Breast epithelium (tissue), 4 donors: ENCODE results near the gene TCF4. TPM values are rescaled to one million over a fixed set of nuclear protein-coding genes. Genes with fewer than 3 reads are reported as not detected.

Source experiments
- DNase-seq, 2 donors: peaks; one replicate each; pipeline ENCODE4 v3.0.0-alpha.2; 2019; ENCODE audit warnings: low spot score in 2 of 2
- H3K27ac ChIP-seq, 2 donors: fragments of 200-600 bp; sonication (generic) in 1 of 2; one replicate each; pipeline ENCODE4 v1.5.1; 2016 to 2019; ENCODE audit warnings: mild to moderate bottlenecking in 1 of 2
- H3K27me3 ChIP-seq, 2 donors: fragments of 200-600 bp; sonication (generic) in 1 of 2; one replicate each; pipeline versions ENCODE4 v1.5.1 to v1.6.0; 2017 to 2019; ENCODE audit warnings: control low read depth in 1 of 2, mild to moderate bottlenecking in 1 of 2
- H3K36me3 ChIP-seq: fragments of 200-600 bp; one replicate; pipeline ENCODE4 v1.5.1; 2019
- H3K4me1 ChIP-seq, 2 donors: fragments of 200-600 bp; sonication (generic); one replicate each; pipeline ENCODE4 v1.5.1; 2016 to 2019; ENCODE audit warnings: control low read depth in 1 of 2
- H3K4me3 ChIP-seq, 3 donors: fragments of 200-600 bp; sonication (generic); 1 replicate in 2 of 3; 2 replicates in 1 of 3; pipeline ENCODE4 v1.5.1; 2016 to 2019; ENCODE audit warnings: mild to moderate bottlenecking in 3 of 3, moderate library complexity in 2 of 3
- H3K9me3 ChIP-seq, 2 donors: fragments of 200-600 bp; sonication (generic) in 1 of 2; one replicate each; pipeline ENCODE4 v1.5.1; 2016 to 2019; ENCODE audit warnings: control low read depth in 1 of 2
- CTCF ChIP-seq, 3 donors: fragments of 450-650 bp; IDR thresholded peaks; one replicate each; pipeline ENCODE4 v1.5.1; 2016 to 2017; ENCODE audit warnings: antibody characterized with exemption in 3 of 3, mild to moderate bottlenecking in 3 of 3, moderate library complexity in 3 of 3
- POLR2A ChIP-seq: fragments of 450-650 bp; IDR thresholded peaks from one replicate; pipeline ENCODE4 v1.6.1; 2016; ENCODE audit warnings: antibody characterized with exemption, mild to moderate bottlenecking, moderate library complexity
- POLR2AphosphoS5 ChIP-seq, 3 donors: sonication (generic); formaldehyde crosslinking; IDR thresholded peaks; one replicate each; pipeline ENCODE4 v1.6.1; 2017; ENCODE audit warnings: antibody characterized with exemption in 3 of 3
- intact Hi-C: fragments of 100-400 bp; cut with DNase I; formaldehyde crosslinking; loops from one replicate; pipeline ENCODE4 v1.15.1; 2023; ENCODE audit warnings: low total_unique reads
- total RNA-seq, 3 donors: library from RNA; depleted of rRNA; stranded (reverse); fragments of >200 nt; gene quantifications; one replicate each; pipeline ENCODE4 v1.1.0, GENCODE V29; 2016

Gene TCF4
- total RNA-seq, 3 donors from 2014 or later = 79.6 to 133 (median 114) TPM

- intact Hi-C loops = no loop called here
- Histone ChIP-seq H3K36me3 (peaks cover 4% of the 10 kb centered on the region), H3K27ac (peak overlapping the region; percentile 92 to 95), H3K27me3 (no peaks in the 10 kb centered on the region), H3K4me1 (no peaks in the 10 kb centered on the region), H3K9me3 (no peaks in the 10 kb centered on the region), H3K4me3 (peak overlapping the region; percentile 11 to 76 (median 57))
- TF ChIP-seq POLR2A (no peak), POLR2AphosphoS5 (IDR thresholded peaks at IDR 0.05) (no peak), CTCF (IDR thresholded peaks at IDR 0.05) (no peak)
- no peak for DNase-seq
Observed at GRCh38 chr18:55318951-55319441, 269.0 kb downstream of the TCF4 start.

GRCh38 chr18:55317864-55318263, 270.1 kb downstream of the TCF4 start:
- TF ChIP-seq POLR2A = no peak
- TF ChIP-seq POLR2AphosphoS5 (IDR thresholded peaks at IDR 0.05) = no peak
- no peak for TF ChIP-seq CTCF (IDR thresholded peaks at IDR 0.05)
- no peaks in the 10 kb centered on the region for H3K27me3 ChIP-seq
- DNase-seq = no peak
- no peaks in the 10 kb centered on the region for H3K4me1 ChIP-seq
- peak overlapping the region; percentile 3 to 76 (median 57) for H3K4me3 ChIP-seq
- peak overlapping the region; percentile 17 to 73 for H3K27ac ChIP-seq
- H3K9me3 ChIP-seq = no peaks in the 10 kb centered on the region
- intact Hi-C loops = no loop called here
- H3K36me3 ChIP-seq = peaks cover 4% of the 10 kb centered on the region

- DNase-seq = no peak
- Histone ChIP-seq H3K27ac (peak overlapping the region; percentile 17 to 73), H3K9me3 (no peaks in the 10 kb centered on the region), H3K36me3 (peaks cover 4% of the 10 kb centered on the region), H3K27me3 (no peaks in the 10 kb centered on the region), H3K4me1 (no peaks in the 10 kb centered on the region), H3K4me3 (peak overlapping the region in 1 of 3 donors; percentile 76)
- intact Hi-C loops = no loop called here
- TF ChIP-seq POLR2AphosphoS5 (IDR thresholded peaks at IDR 0.05) = no peak
- TF ChIP-seq CTCF (IDR thresholded peaks at IDR 0.05) = no peak
- TF ChIP-seq POLR2A = no peak
Observed at GRCh38 chr18:55317324-55317723, 270.7 kb downstream of the TCF4 start.

- H3K4me3 ChIP-seq = peak overlapping the region in 1 of 3 donors; percentile 36
- peak overlapping the region; percentile 49 to 70 for H3K27ac ChIP-seq
- no peaks in the 10 kb centered on the region for H3K27me3 ChIP-seq
- TF ChIP-seq POLR2A (no peak), CTCF (IDR thresholded peaks at IDR 0.05) (no peak), POLR2AphosphoS5 (IDR thresholded peaks at IDR 0.05) (no peak)
- intact Hi-C loops = no loop called here
- DNase-seq = no peak
- no peaks in the 10 kb centered on the region for H3K4me1 ChIP-seq
- no peaks in the 10 kb centered on the region for H3K9me3 ChIP-seq
- H3K36me3 ChIP-seq = peaks cover 4% of the 10 kb centered on the region
Observed at GRCh38 chr18:55316486-55317184, 271.4 kb downstream of the TCF4 start.

GRCh38 chr18:55314615-55315237, 273.3 kb downstream of the TCF4 start:
- no peaks in the 10 kb centered on the region for H3K9me3 ChIP-seq
- DNase-seq = no peak
- TF ChIP-seq POLR2AphosphoS5 (IDR thresholded peaks at IDR 0.05) (no peak), CTCF (IDR thresholded peaks at IDR 0.05) (no peak), POLR2A (no peak)
- H3K4me3 ChIP-seq = no peak overlapping the region
- no peaks in the 10 kb centered on the region for H3K4me1 ChIP-seq
- intact Hi-C loops = no loop called here
- peak overlapping the region in 1 of 2 donors; percentile 30 for H3K27ac ChIP-seq
- no peaks in the 10 kb centered on the region for H3K27me3 ChIP-seq
- H3K36me3 ChIP-seq = peaks cover 4% of the 10 kb centered on the region
